ENCODE measurements around the gene WWP2. TPM values are rescaled to one million over a fixed set of nuclear protein-coding genes. Genes with fewer than 3 reads are reported as not detected.

WWP2 gene
- total RNA-seq, 2 experiments from 2014 or later: 41.9 to 43.0 TPM

DNA sequence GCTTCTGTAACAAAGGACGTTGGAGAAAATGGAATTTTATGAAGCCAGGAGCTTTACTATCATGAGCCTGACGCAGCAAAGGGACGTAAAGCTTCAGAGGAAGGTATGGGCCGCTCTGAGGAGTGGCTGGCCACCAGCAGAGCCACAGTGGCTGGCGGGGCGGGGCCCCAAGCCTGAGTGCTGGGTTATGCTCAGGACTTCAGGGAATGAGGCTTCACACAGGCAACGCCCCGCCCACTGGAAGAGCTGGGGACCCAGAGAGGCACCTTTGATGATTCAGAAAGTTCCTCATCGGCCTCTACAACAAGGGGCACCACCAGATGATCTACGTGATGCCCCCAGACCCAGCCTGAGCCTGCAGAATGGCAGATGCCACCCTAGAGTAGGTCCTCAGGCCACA lies 16.2 kb upstream of the WWP2 start:
- no peak for ATAC-seq (ENCODE audit: poor library complexity)
- H3K27me3 ChIP-seq (ENCODE audit: control insufficient read depth in 1 of 2, insufficient read depth in 2 of 2, low read length in 2 of 2): no peaks in the 10 kb centered on the region
- no peak for DNase-seq
- ChIA-PET POLR2A (interaction anchor here (0.9 kb wide), 1 partner anchor 9 kb away, joined by 4 read pairs; the partner anchor contains the start of gene NOB1), CTCF (no interaction called here)
- no peak overlapping the region for H3K27ac ChIP-seq (ENCODE audit: low read depth in 1 of 2, low read length in 2 of 2)
- Mint-ChIP-seq H3K36me3 (ENCODE audit: low read depth) (peaks cover 90% of the 10 kb centered on the region), H3K27ac (no peak overlapping the region), H3K4me3 (no peak overlapping the region), H3K4me1 (ENCODE audit: low read depth) (no peaks in the 10 kb centered on the region), H3K9me3 (no peaks in the 10 kb centered on the region), H3K27me3 (no peaks in the 10 kb centered on the region)
- H3K9me3 ChIP-seq (ENCODE audit: control insufficient read depth in 1 of 2, insufficient read depth in 1 of 2, low read length in 2 of 2): no peaks in the 10 kb centered on the region
- H3K4me3 ChIP-seq (ENCODE audit: low read length): no peak overlapping the region
- H3K36me3 ChIP-seq (ENCODE audit: insufficient read depth, low read length): peaks cover 92% of the 10 kb centered on the region
- no peak for TF ChIP-seq CTCF (IDR thresholded peaks at IDR 0.05)
- no peaks in the 10 kb centered on the region for H3K4me1 ChIP-seq (ENCODE audit: insufficient read depth, low read length)
- intact Hi-C loops (cut with DNase I, micrococcal nuclease): no loop called here

GRCh38 chr16:69747115-69747514 lies 15.0 kb upstream of the WWP2 start:
- Mint-ChIP-seq H3K9me3 (no peaks in the 10 kb centered on the region), H3K27ac (no peak overlapping the region), H3K36me3 (ENCODE audit: low read depth) (peaks cover 91% of the 10 kb centered on the region), H3K4me1 (ENCODE audit: low read depth) (peaks cover 3% of the 10 kb centered on the region), H3K4me3 (no peak overlapping the region), H3K27me3 (no peaks in the 10 kb centered on the region)
- ChIA-PET POLR2A (no interaction called here), CTCF (no interaction called here)
- Histone ChIP-seq H3K4me1 (ENCODE audit: insufficient read depth, low read length) (no peaks in the 10 kb centered on the region), H3K27me3 (ENCODE audit: control insufficient read depth in 1 of 2, insufficient read depth in 2 of 2, low read length in 2 of 2) (no peaks in the 10 kb centered on the region), H3K27ac (ENCODE audit: low read depth in 1 of 2, low read length in 2 of 2) (no peak overlapping the region), H3K36me3 (ENCODE audit: insufficient read depth, low read length) (peaks cover 92% of the 10 kb centered on the region), H3K4me3 (ENCODE audit: low read length) (no peak overlapping the region), H3K9me3 (ENCODE audit: control insufficient read depth in 1 of 2, insufficient read depth in 1 of 2, low read length in 2 of 2) (no peaks in the 10 kb centered on the region)
- no peak for DNase-seq
- no peak for ATAC-seq (ENCODE audit: poor library complexity)
- intact Hi-C loops (cut with DNase I, micrococcal nuclease): no loop called here
- TF ChIP-seq CTCF (IDR thresholded peaks at IDR 0.05): no peak

- ChIA-PET POLR2A (no interaction called here), CTCF (no interaction called here)
- H3K27ac ChIP-seq (ENCODE audit: low read depth in 1 of 2, low read length in 2 of 2): no peak overlapping the region
- H3K4me1 Mint-ChIP-seq (ENCODE audit: low read depth): peaks cover 15% of the 10 kb centered on the region
- no peaks in the 10 kb centered on the region for H3K9me3 Mint-ChIP-seq
- no peak overlapping the region for H3K4me3 ChIP-seq (ENCODE audit: low read length)
- H3K36me3 ChIP-seq (ENCODE audit: insufficient read depth, low read length): peaks cover 76% of the 10 kb centered on the region
- intact Hi-C loops (cut with DNase I, micrococcal nuclease): no loop called here
- no peak for TF ChIP-seq CTCF (IDR thresholded peaks at IDR 0.05)
- H3K27ac Mint-ChIP-seq: no peak overlapping the region
- DNase-seq (no peak), ATAC-seq (ENCODE audit: poor library complexity) (no peak)
- peaks cover 13% of the 10 kb centered on the region for H3K4me1 ChIP-seq (ENCODE audit: insufficient read depth, low read length)
- H3K4me3 Mint-ChIP-seq: no peak overlapping the region
- H3K9me3 ChIP-seq (ENCODE audit: control insufficient read depth in 1 of 2, insufficient read depth in 1 of 2, low read length in 2 of 2): no peaks in the 10 kb centered on the region
- H3K36me3 Mint-ChIP-seq (ENCODE audit: low read depth): peaks cover 84% of the 10 kb centered on the region
- H3K27me3 ChIP-seq (ENCODE audit: control insufficient read depth in 1 of 2, insufficient read depth in 2 of 2, low read length in 2 of 2): no peaks in the 10 kb centered on the region
- H3K27me3 Mint-ChIP-seq: no peaks in the 10 kb centered on the region
Measured at GRCh38 chr16:69748694-69749345, 13.3 kb upstream of the WWP2 start.
